GM12873 (cell line): ENCODE data around the gene NXN.

ENCODE experiments used
- CTCF ChIP-seq: IDR thresholded peaks from 2 replicates; pipeline ENCODE4 v1.5.1; 2012; ENCODE audit warnings: low read depth, mild to moderate bottlenecking, moderate library complexity, low read length, control low read depth; ENCODE audit not compliant: insufficient read depth; ENCODE audit errors: missing control alignments

The NXN gene

GRCh38 chr17:962670-963069 lies 16.9 kb downstream of the NXN start:
- TF ChIP-seq CTCF, result no peak

GRCh38 chr17:962166-962565 lies 17.4 kb downstream of the NXN start:
- TF ChIP-seq CTCF, result no peak

- no peak for TF ChIP-seq CTCF
Measured at GRCh38 chr17:958712-959451, 20.7 kb downstream of the NXN start.

- no peak for TF ChIP-seq CTCF
Measured at GRCh38 chr17:957856-958421, 21.6 kb downstream of the NXN start.

- TF ChIP-seq CTCF, result no peak
Measured at GRCh38 chr17:956905-957304, 22.7 kb downstream of the NXN start.

- no peak for TF ChIP-seq CTCF
Measured at GRCh38 chr17:954431-955164, 25.0 kb downstream of the NXN start.

GRCh38 chr17:953767-954166 lies 25.8 kb downstream of the NXN start:
- TF ChIP-seq CTCF, result no peak
